WTC11 (cell line): ENCODE results near the gene GFM2. TPM values are rescaled to one million over a fixed set of nuclear protein-coding genes. Genes with fewer than 3 reads are reported as not detected.

ENCODE experiments used
- ATF6 ChIP-seq: sonication (generic); formaldehyde crosslinking; IDR thresholded peaks from 2 replicates; pipeline ENCODE4 v1.8.1; 2023; ENCODE audit warnings: mild to moderate bottlenecking, missing genetic modification reagents
- CREM ChIP-seq: sonication (generic); formaldehyde crosslinking; IDR thresholded peaks from 2 replicates; pipeline ENCODE4 v1.8.1; 2022; ENCODE audit warnings: mild to moderate bottlenecking, missing genetic modification reagents, moderate library complexity
- E2F4 ChIP-seq: sonication (generic); formaldehyde crosslinking; IDR thresholded peaks from 2 replicates; pipeline ENCODE4 v1.8.1; 2022; ENCODE audit warnings: low read depth, mild to moderate bottlenecking, moderate library complexity, missing genetic modification reagents, borderline replicate concordance
- E2F5 ChIP-seq: sonication (generic); formaldehyde crosslinking; IDR thresholded peaks from 2 replicates; pipeline ENCODE4 v1.8.1; 2022; ENCODE audit warnings: mild to moderate bottlenecking, moderate library complexity, missing genetic modification reagents
- ELF4 ChIP-seq: sonication (generic); formaldehyde crosslinking; IDR thresholded peaks from 2 replicates; pipeline ENCODE4 v1.8.1; 2022; ENCODE audit warnings: low read depth, mild to moderate bottlenecking, moderate library complexity, missing genetic modification reagents
- EMX1 ChIP-seq: fragments of 250-450 bp; sonication (Bioruptor Pico); IDR thresholded peaks from 2 replicates; pipeline ENCODE4 v1.8.0; 2021; ENCODE audit warnings: mild to moderate bottlenecking
- ERG ChIP-seq: fragments of 250-450 bp; sonication (Bioruptor Pico); IDR thresholded peaks from 2 replicates; pipeline ENCODE4 v1.8.0; 2021; ENCODE audit warnings: mild to moderate bottlenecking
- ESRRA ChIP-seq: sonication (generic); formaldehyde crosslinking; IDR thresholded peaks from 2 replicates; pipeline ENCODE4 v1.8.1; 2022; ENCODE audit warnings: mild to moderate bottlenecking, missing genetic modification reagents, borderline replicate concordance
- FOXJ3 ChIP-seq: sonication (generic); formaldehyde crosslinking; IDR thresholded peaks from 2 replicates; pipeline ENCODE4 v1.9.0; 2021; ENCODE audit warnings: missing genetic modification reagents, mild to moderate bottlenecking, borderline replicate concordance
- GABPB1 ChIP-seq: sonication (generic); formaldehyde crosslinking; IDR thresholded peaks from 2 replicates; pipeline ENCODE4 v1.8.1; 2023; ENCODE audit warnings: mild to moderate bottlenecking, missing genetic modification reagents
- GTF2I ChIP-seq: fragments of 250-450 bp; sonication (Bioruptor Pico); conservative IDR thresholded peaks from 2 replicates; pipeline ENCODE4 v1.4.0; 2021; ENCODE audit warnings: mild to moderate bottlenecking
- IRF2 ChIP-seq: sonication (generic); formaldehyde crosslinking; IDR thresholded peaks from 2 replicates; pipeline ENCODE4 v1.8.0; 2022; ENCODE audit warnings: low read depth, missing genetic modification reagents, borderline replicate concordance
- JAZF1 ChIP-seq: fragments of 250-450 bp; sonication (Bioruptor Pico); IDR thresholded peaks from 2 replicates; pipeline ENCODE4 v1.9.0; 2021; ENCODE audit warnings: moderate library complexity, mild to moderate bottlenecking, inconsistent platforms
- NFATC4 ChIP-seq: fragments of 250-450 bp; sonication (Bioruptor Pico); IDR thresholded peaks from 2 replicates; pipeline ENCODE4 v1.9.0; 2021; ENCODE audit warnings: mild to moderate bottlenecking
- NFE2L1 ChIP-seq: sonication (generic); formaldehyde crosslinking; IDR thresholded peaks from 2 replicates; pipeline ENCODE4 v1.8.1; 2023; ENCODE audit warnings: missing genetic modification reagents
- SP1 ChIP-seq: sonication (generic); formaldehyde crosslinking; conservative IDR thresholded peaks from 2 replicates; pipeline ENCODE4 v1.8.1; 2022; ENCODE audit warnings: missing genetic modification reagents
- TCF7 ChIP-seq: sonication (generic); formaldehyde crosslinking; IDR thresholded peaks from 2 replicates; pipeline ENCODE4 v1.8.0; 2022; ENCODE audit warnings: mild to moderate bottlenecking, low read depth, missing genetic modification reagents, moderate library complexity
- TEAD1 ChIP-seq: sonication (generic); formaldehyde crosslinking; IDR thresholded peaks from 2 replicates; pipeline ENCODE4 v1.8.0; 2022; ENCODE audit warnings: mild to moderate bottlenecking, missing genetic modification reagents
- TP53 ChIP-seq: sonication (generic); formaldehyde crosslinking; IDR thresholded peaks from 2 replicates; pipeline ENCODE4 v1.8.1; 2023; ENCODE audit warnings: mild to moderate bottlenecking, missing genetic modification reagents
- USF1 ChIP-seq: sonication (generic); formaldehyde crosslinking; IDR thresholded peaks from 2 replicates; pipeline ENCODE4 v1.8.0; 2022; ENCODE audit warnings: mild to moderate bottlenecking, missing genetic modification reagents
- USF2 ChIP-seq: sonication (generic); formaldehyde crosslinking; IDR thresholded peaks from 2 replicates; pipeline ENCODE4 v1.8.1; 2023; ENCODE audit warnings: mild to moderate bottlenecking, missing genetic modification reagents, moderate library complexity
- ZNF121 ChIP-seq: sonication (generic); formaldehyde crosslinking; IDR thresholded peaks from 2 replicates; pipeline ENCODE4 v1.8.0; 2023; ENCODE audit warnings: missing genetic modification reagents
- ZNF219 ChIP-seq: sonication (generic); formaldehyde crosslinking; IDR thresholded peaks from 2 replicates; pipeline ENCODE4 v1.8.0; 2023; ENCODE audit warnings: missing genetic modification reagents, mild to moderate bottlenecking, borderline replicate concordance
- ZNF281 ChIP-seq: sonication (generic); formaldehyde crosslinking; IDR thresholded peaks from 2 replicates; pipeline ENCODE4 v1.8.0; 2023; ENCODE audit warnings: mild to moderate bottlenecking, missing genetic modification reagents
- ZNF396 ChIP-seq: fragments of 250-450 bp; sonication (Bioruptor Pico); IDR thresholded peaks from 2 replicates; pipeline ENCODE4 v1.8.0; 2021; ENCODE audit warnings: mild to moderate bottlenecking, moderate library complexity, borderline replicate concordance
- ZNF425 ChIP-seq: fragments of 250-450 bp; sonication (Bioruptor Pico); conservative IDR thresholded peaks from 2 replicates; pipeline ENCODE4 v1.9.0; 2021; ENCODE audit warnings: mild to moderate bottlenecking
- ZNF671 ChIP-seq: fragments of 250-450 bp; sonication (Bioruptor Pico); IDR thresholded peaks from 2 replicates; pipeline ENCODE4 v1.8.0; 2021; ENCODE audit warnings: mild to moderate bottlenecking
- total RNA-seq: library from RNA; stranded (reverse); gene quantifications from 3 replicates; pipeline ENCODE4 v1.2.3, GENCODE V29; 2021

GFM2 gene
- total RNA-seq, 1 experiment from 2014 or later: 31.6 TPM

GRCh38 chr5:74684900-74685851 is 81.7 kb downstream of the GFM2 start, which contains the start of gene HEXB (continued):
- TF ChIP-seq SP1 (CRISPR knock-in tag) (peak; percentile 80), GABPB1 (0 out of 2 replicates have a peak, but pooled peaks have one; percentile 38), EMX1 (CRISPR knock-in tag) (no peak), ESRRA (CRISPR knock-in tag) (0 out of 2 replicates have a peak, but pooled peaks have one; percentile 29), NFATC4 (no peak), USF1 (CRISPR knock-in tag) (peak; percentile 82; the same call in 1 of the 2 replicates), NFE2L1 (CRISPR knock-in tag) (no peak; the same call in 1 of the 2 replicates), FOXJ3 (CRISPR knock-in tag) (no peak), GTF2I (CRISPR knock-in tag) (no peak), ELF4 (CRISPR knock-in tag) (no peak), E2F4 (CRISPR knock-in tag) (peak; percentile 64; the same call in 1 of the 2 replicates), ZNF121 (CRISPR knock-in tag) (no peak), TEAD1 (CRISPR knock-in tag) (0 out of 2 replicates have a peak, but pooled peaks have one; percentile 25), ZNF396 (CRISPR knock-in tag) (no peak), IRF2 (CRISPR knock-in tag) (no peak), ERG (CRISPR knock-in tag) (no peak), ZNF671 (CRISPR knock-in tag) (no peak), E2F5 (CRISPR knock-in tag) (peak; percentile 88), TCF7 (CRISPR knock-in tag) (no peak), ZNF281 (CRISPR knock-in tag) (peak; percentile 56; the same call in 1 of the 2 replicates), CREM (CRISPR knock-in tag) (peak; percentile 58; the same call in 1 of the 2 replicates), ZNF219 (CRISPR knock-in tag) (no peak; the same call in 1 of the 2 replicates), JAZF1 (CRISPR knock-in tag) (no peak), TP53 (CRISPR knock-in tag) (peak; percentile 80; the same call in 1 of the 2 replicates), USF2 (CRISPR knock-in tag) (peak; percentile 88), ZNF425 (CRISPR knock-in tag) (no peak), ATF6 (CRISPR knock-in tag) (no peak)
